CD1c-positive myeloid dendritic cell (primary cell): Measurements from ENCODE around the gene COBL.

Source experiments
- DNase-seq: peaks from one replicate; pipeline ENCODE4 v3.0.0-alpha.2; 2016; ENCODE audit errors: extremely low spot score

COBL gene

GRCh38 chr7:51234609-51235308, 81.8 kb downstream of the COBL start:
- DNase-seq, result no peak

- DNase-seq, result no peak
Observed at GRCh38 chr7:51234139-51234538, 82.5 kb downstream of the COBL start.

- no peak for DNase-seq
Observed at GRCh38 chr7:51233374-51233773, 83.2 kb downstream of the COBL start.

GRCh38 chr7:51230723-51231122, 85.9 kb downstream of the COBL start:
- DNase-seq, result no peak

GRCh38 chr7:51230324-51230625, 86.3 kb downstream of the COBL start:
- DNase-seq, result no peak

- no peak for DNase-seq
Observed at GRCh38 chr7:51229620-51230323, 86.8 kb downstream of the COBL start.

- DNase-seq, result no peak
Observed at GRCh38 chr7:51229106-51229537, 87.5 kb downstream of the COBL start.

- no peak for DNase-seq
Observed at GRCh38 chr7:51228386-51228958, 88.1 kb downstream of the COBL start.

GRCh38 chr7:51227861-51228260, 88.7 kb downstream of the COBL start:
- no peak for DNase-seq

GRCh38 chr7:51226916-51227535, 89.6 kb downstream of the COBL start:
- no peak for DNase-seq

- DNase-seq, result no peak
Observed at GRCh38 chr7:51226063-51226755, 90.4 kb downstream of the COBL start.

GRCh38 chr7:51224811-51225595, 91.6 kb downstream of the COBL start:
- no peak for DNase-seq

- DNase-seq, result no peak
Observed at GRCh38 chr7:51223505-51223904, 93.1 kb downstream of the COBL start.

- DNase-seq, result no peak
Observed at GRCh38 chr7:51222916-51223315, 93.7 kb downstream of the COBL start.

- DNase-seq, result no peak
Observed at GRCh38 chr7:51220226-51220625, 96.4 kb downstream of the COBL start.

GRCh38 chr7:51219261-51219988, 97.2 kb downstream of the COBL start:
- DNase-seq, result no peak

GRCh38 chr7:51217804-51218203, 98.8 kb downstream of the COBL start:
- DNase-seq, result no peak

- no peak for DNase-seq
Observed at GRCh38 chr7:51214098-51214497, 102.5 kb downstream of the COBL start.

- no peak for DNase-seq
Observed at GRCh38 chr7:51213618-51214017, 103.0 kb downstream of the COBL start.

GRCh38 chr7:51210766-51211165, 105.8 kb downstream of the COBL start:
- DNase-seq, result no peak

- DNase-seq, result no peak
Observed at GRCh38 chr7:51209426-51209825, 107.2 kb downstream of the COBL start.
